Common myeloid progenitor, CD34-positive (primary cell): Measurements from ENCODE around the gene FAM83C.

Source experiments
- CTCF ChIA-PET: fragments of 350-600 bp; sonication (Branson Sonifier 250); formaldehyde crosslinking; loops from one replicate; lab custom pipeline; 2021; ENCODE audit warnings: antibody characterized with exemption; lab: Charles Lee
- POLR2A ChIA-PET: fragments of 350-600 bp; sonication (Branson Sonifier 250); formaldehyde crosslinking; loops from one replicate; lab custom pipeline; 2021; ENCODE audit warnings: antibody characterized with exemption; lab: Charles Lee
- DNase-seq, 3 donors: peaks; one replicate each; pipeline versions ENCODE4 v3.0.0 to v3.0.0-alpha.2; 2013
- H3K27ac ChIP-seq, 2 experiments: 1 replicate in 1 of 2; 2 replicates in 1 of 2; pipeline ENCODE4 v1.7.0; 2013; ENCODE audit warnings: inconsistent platforms in 2 of 2, low read length in 2 of 2, mild to moderate bottlenecking in 2 of 2, low read depth in 1 of 2, moderate library complexity in 1 of 2; ENCODE audit not compliant: severe bottlenecking in 2 of 2, insufficient read depth in 1 of 2, poor library complexity in 1 of 2
- H3K27me3 ChIP-seq, 5 experiments: replicated peaks in 2 of 5; 1 replicate in 3 of 5; 2 replicates in 2 of 5; pipeline versions ENCODE4 v1.6.1 to v1.7.0; 2013; ENCODE audit warnings: low read length in 4 of 5, mild to moderate bottlenecking in 2 of 5, moderate library complexity in 2 of 5, inconsistent platforms in 1 of 5; ENCODE audit not compliant: insufficient read depth in 5 of 5, control insufficient read depth in 4 of 5
- H3K36me3 ChIP-seq, 4 experiments: 1 replicate in 2 of 4; 2 replicates in 2 of 4; pipeline versions ENCODE4 v1.6.1 to v1.7.0; 2013; ENCODE audit warnings: low read length in 3 of 4, control low read depth in 1 of 4, mild to moderate bottlenecking in 1 of 4; ENCODE audit not compliant: control insufficient read depth in 4 of 4, insufficient read depth in 4 of 4
- H3K4me1 ChIP-seq, 4 experiments: 1 replicate in 3 of 4; 2 replicates in 1 of 4; pipeline versions ENCODE4 v1.6.1 to v1.7.1; 2013; ENCODE audit warnings: low read length in 3 of 4, mild to moderate bottlenecking in 3 of 4, control low read depth in 1 of 4, inconsistent platforms in 1 of 4, moderate library complexity in 1 of 4; ENCODE audit not compliant: control insufficient read depth in 4 of 4, insufficient read depth in 4 of 4; ENCODE audit errors: control extremely low read depth in 1 of 4
- H3K4me3 ChIP-seq, 7 experiments: 1 replicate in 4 of 7; 2 replicates in 3 of 7; pipeline versions ENCODE4 v1.5.1 to v1.7.0; 2013; ENCODE audit warnings: mild to moderate bottlenecking in 7 of 7, low read length in 6 of 7, moderate library complexity in 6 of 7, inconsistent platforms in 2 of 7, low read depth in 2 of 7, control low read depth in 1 of 7; ENCODE audit not compliant: insufficient read depth in 4 of 7, control insufficient read depth in 1 of 7; ENCODE audit errors: extremely low read depth in 1 of 7
- H3K9me3 ChIP-seq, 5 experiments: 1 replicate in 4 of 5; 2 replicates in 1 of 5; pipeline versions ENCODE4 v1.6.1 to v1.7.1; 2013; ENCODE audit warnings: low read length in 4 of 5, mild to moderate bottlenecking in 2 of 5, inconsistent platforms in 1 of 5, low read depth in 1 of 5, moderate library complexity in 1 of 5; ENCODE audit not compliant: control insufficient read depth in 4 of 5, insufficient read depth in 2 of 5; ENCODE audit errors: control extremely low read depth in 1 of 5
- WGBS: methylation state at CpG from one replicate; pipeline ENCODE4 v1.1.5; 2013; ENCODE audit not compliant: insufficient coverage; 5-methylcytosine and 5-hydroxymethylcytosine counted together

FAM83C gene

DNA sequence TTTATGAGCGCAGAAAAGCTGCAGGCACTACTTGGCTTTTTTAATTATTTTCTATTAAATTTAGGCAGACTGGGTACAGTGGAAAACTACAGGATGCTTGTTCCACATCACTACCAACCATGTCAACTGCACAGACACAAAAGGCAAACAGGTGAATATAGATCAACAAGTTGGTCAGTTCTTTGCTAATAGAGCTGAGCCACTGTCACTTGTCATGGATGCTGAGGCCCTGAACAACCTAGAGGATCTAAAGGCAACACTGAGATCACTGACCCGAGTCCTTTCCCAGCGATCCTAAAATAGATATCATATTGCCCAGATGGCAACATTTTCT, 34.5 kb upstream of the FAM83C start:
- no peaks in the 10 kb centered on the region for H3K27me3 ChIP-seq
- CTCF ChIA-PET, result interaction anchor here (1.5 kb wide), 1 partner anchor 21 kb away, joined by 3 read pairs; no protein-coding TSS in a partner anchor
- peaks cover 0 to 5% (median 0%) of the 10 kb centered on the region in 4 experiments for H3K4me1 ChIP-seq
- no CpG with 5 or more reads among the region's 3 CpGs for WGBS
- POLR2A ChIA-PET, result no interaction called here
- H3K9me3 ChIP-seq, result peaks cover 0 to 1% (median 0%) of the 10 kb centered on the region in 5 experiments
- no peak overlapping the region for H3K4me3 ChIP-seq
- H3K36me3 ChIP-seq, result peaks cover 0 to 7% (median 2%) of the 10 kb centered on the region in 4 experiments
- DNase-seq, result no peak
- no peak overlapping the region for H3K27ac ChIP-seq

DNA sequence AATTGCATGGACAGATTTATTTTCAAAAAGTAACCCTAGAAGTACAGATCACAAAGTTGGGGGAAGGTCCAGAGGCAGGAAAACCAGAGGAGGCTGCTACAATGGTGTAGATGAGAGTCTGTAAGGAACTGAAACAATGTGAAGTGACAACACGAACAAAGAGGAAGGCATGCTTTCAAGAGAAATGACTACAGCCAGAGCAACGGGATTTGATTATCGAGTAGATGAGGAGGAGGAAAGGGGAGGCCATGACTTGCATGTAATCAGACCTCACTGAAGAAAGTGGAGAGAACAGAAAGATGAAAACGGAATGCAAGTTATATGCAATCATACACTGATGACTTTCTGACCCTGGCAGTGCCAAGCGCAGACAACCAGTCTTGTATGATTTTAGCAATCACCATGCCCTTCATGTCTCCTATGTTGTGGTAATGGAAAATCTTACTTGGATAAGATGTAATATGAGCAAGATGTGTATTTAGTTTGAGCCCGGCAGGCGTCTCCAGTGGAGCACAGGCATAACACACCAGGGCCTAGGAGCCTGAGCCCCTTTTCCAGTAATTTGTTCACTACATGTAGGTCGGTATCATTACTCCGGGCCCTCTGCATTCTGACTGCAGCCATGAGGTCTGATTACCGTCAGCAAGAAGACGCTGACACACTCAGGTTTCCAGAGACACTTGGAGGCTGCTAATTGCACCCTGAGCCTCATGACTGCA, 34.0 kb upstream of the FAM83C start:
- no peak overlapping the region for H3K27ac ChIP-seq
- peaks cover 0 to 7% (median 2%) of the 10 kb centered on the region in 4 experiments for H3K36me3 ChIP-seq
- no peak overlapping the region for H3K4me3 ChIP-seq
- DNase-seq, result no peak
- POLR2A ChIA-PET, result no interaction called here
- no peaks in the 10 kb centered on the region for H3K27me3 ChIP-seq
- peaks cover 0 to 1% (median 0%) of the 10 kb centered on the region in 5 experiments for H3K9me3 ChIP-seq
- WGBS, result 93% methylated on average over 11 of the region's 11 CpGs
- peaks cover 0 to 5% (median 0%) of the 10 kb centered on the region in 4 experiments for H3K4me1 ChIP-seq
- CTCF ChIA-PET, result interaction anchor here (1.5 kb wide), 1 partner anchor 20 kb away, joined by 3 read pairs; no protein-coding TSS in a partner anchor

DNA sequence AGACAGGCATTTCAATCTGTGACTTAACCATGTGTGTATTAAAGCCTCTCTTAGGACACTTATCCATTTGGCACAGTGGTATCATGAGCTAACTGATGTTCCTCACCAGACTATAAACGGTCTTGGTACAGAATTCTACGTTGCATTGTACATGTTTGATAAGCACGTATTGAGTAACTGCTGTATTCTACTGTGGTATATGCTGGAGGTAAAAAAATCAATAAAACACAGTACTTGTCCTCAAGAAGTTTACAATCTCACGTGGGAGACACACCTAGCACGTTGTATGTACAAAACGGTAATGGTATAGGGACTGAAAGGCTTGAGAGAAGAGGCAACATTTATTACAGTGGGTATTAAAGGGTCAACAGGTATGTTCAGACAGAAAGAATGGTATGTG, 33.2 kb upstream of the FAM83C start:
- WGBS, result 100% methylated on average over 1 of the region's 6 CpGs
- no peak for DNase-seq
- peaks cover 0 to 5% (median 0%) of the 10 kb centered on the region in 4 experiments for H3K4me1 ChIP-seq
- no peak overlapping the region for H3K27ac ChIP-seq
- H3K4me3 ChIP-seq, result no peak overlapping the region
- ChIA-PET POLR2A (no interaction called here), CTCF (interaction anchor here (1.5 kb wide), 1 partner anchor 20 kb away, joined by 3 read pairs; no protein-coding TSS in a partner anchor)
- no peaks in the 10 kb centered on the region for H3K27me3 ChIP-seq
- H3K9me3 ChIP-seq, result peaks cover 0 to 1% (median 0%) of the 10 kb centered on the region in 5 experiments
- H3K36me3 ChIP-seq, result peaks cover 0 to 9% (median 2%) of the 10 kb centered on the region in 4 experiments

DNA sequence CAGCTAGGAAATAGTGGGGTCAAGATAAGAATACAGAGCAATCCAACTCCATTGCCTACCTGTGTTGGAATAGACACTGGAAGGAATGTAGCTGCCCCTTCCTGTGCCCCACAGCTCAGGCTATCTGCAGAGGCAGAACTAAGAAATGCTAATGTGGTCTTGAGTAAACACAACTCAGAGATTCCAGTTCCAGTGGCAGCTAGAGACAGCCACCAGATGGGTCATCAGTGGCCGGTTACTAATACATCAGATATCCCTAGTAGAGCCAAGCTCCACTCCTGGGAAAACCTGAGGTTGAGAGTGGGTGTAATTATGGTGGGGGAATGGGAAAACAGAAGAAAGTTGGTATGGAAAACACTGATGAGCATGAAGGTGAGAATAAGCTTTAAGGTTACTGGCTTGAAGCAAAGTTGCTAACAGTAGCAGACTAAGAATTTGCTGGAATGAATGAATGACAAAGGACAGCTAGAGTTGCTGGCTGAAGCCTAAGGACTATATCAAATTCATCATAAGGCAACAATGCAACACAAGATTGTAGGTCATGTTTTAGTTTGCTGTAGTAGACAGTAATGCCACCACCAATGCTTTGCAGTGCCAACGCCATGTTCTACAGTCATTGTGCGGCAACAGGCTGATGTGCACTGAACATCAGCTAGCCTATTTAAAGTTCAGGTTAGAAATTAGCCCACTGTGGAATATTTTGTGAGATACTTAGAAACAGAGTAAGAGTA, 28.3 kb upstream of the FAM83C start:
- H3K9me3 ChIP-seq, result peaks cover 0 to 1% (median 0%) of the 10 kb centered on the region in 5 experiments
- no peak for DNase-seq
- peaks cover 0 to 5% (median under 1%) of the 10 kb centered on the region in 4 experiments for H3K36me3 ChIP-seq
- POLR2A ChIA-PET, result no interaction called here
- no peak overlapping the region for H3K4me3 ChIP-seq
- no peak overlapping the region for H3K27ac ChIP-seq
- H3K4me1 ChIP-seq, result peaks cover 0 to 7% (median 5%) of the 10 kb centered on the region in 4 experiments
- no peaks in the 10 kb centered on the region for H3K27me3 ChIP-seq
- 100% methylated on average over 2 of the region's 3 CpGs for WGBS
- CTCF ChIA-PET, result interaction anchor here (0.8 kb wide), 2 partner anchors 13 to 30 kb away, joined by 3 read pairs; no protein-coding TSS in a partner anchor

DNA sequence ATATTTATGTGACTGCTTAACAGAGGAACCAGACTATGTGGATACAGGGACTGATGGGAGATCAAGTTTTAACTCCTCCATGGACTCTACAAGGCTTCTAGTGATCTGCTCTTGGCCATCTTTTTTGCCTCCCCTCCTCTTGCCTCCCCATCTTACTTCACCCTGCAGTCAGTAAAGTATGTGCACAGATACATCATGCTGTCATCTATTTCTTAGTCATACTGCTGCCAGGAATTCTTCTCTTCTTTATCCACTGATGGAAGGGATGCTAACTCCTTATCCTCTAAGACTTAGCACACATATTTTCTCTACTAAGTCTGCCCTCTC, 27.6 kb upstream of the FAM83C start:
- no peak for DNase-seq
- peaks cover 0 to 14% (median 12%) of the 10 kb centered on the region in 4 experiments for H3K4me1 ChIP-seq
- ChIA-PET POLR2A (no interaction called here), CTCF (no interaction called here)
- no peaks in the 10 kb centered on the region for H3K27me3 ChIP-seq
- peaks cover 0 to 5% (median under 1%) of the 10 kb centered on the region in 4 experiments for H3K36me3 ChIP-seq
- no peak overlapping the region for H3K4me3 ChIP-seq
- no peak overlapping the region for H3K27ac ChIP-seq
- H3K9me3 ChIP-seq, result peaks cover 0 to 1% (median 0%) of the 10 kb centered on the region in 5 experiments

DNA sequence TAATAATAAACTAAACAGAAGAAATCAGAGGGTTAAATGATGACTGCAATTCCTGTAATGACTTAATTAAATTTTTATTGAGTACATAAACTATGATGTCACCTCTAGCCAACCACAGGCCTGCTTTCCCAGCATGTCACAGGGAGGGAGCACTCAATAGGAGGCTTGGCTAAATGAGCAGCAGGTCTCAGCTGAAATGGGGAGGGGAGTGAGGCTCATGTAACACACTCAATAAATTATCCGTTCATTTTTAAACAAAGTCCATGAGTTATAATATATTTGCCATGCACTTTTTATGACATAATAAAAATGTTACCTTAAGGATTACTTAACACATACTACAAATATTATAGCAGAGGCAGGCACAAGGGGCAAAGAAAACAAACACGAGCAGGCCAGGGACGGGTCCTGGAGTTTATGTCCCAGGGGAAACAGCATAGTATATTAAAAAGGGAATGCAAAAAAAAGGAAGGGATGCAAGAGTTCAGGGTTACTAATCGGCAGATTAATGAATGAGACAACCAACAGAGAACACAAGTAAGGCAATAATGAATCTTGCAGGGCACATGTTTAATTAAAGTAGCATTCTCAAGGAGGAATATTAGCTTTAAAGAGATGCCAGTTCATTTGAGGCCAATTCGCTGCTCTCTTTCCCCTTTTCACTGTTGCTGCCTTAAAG, 27.1 kb upstream of the FAM83C start:
- peaks cover 0 to 16% (median 13%) of the 10 kb centered on the region in 4 experiments for H3K4me1 ChIP-seq
- H3K36me3 ChIP-seq, result peaks cover 0 to 5% (median under 1%) of the 10 kb centered on the region in 4 experiments
- H3K27me3 ChIP-seq, result no peaks in the 10 kb centered on the region
- ChIA-PET POLR2A (no interaction called here), CTCF (interaction anchor here (0.7 to 2.7 kb wide), 4 partner anchors 10 to 75 kb away, joined by 3 to 16 read pairs (median 4); no protein-coding TSS in a partner anchor)
- no peaks in the 10 kb centered on the region for H3K9me3 ChIP-seq
- DNase-seq, result no peak
- no peak overlapping the region for H3K27ac ChIP-seq
- WGBS, result 98% methylated on average over 4 of the region's 5 CpGs
- H3K4me3 ChIP-seq, result no peak overlapping the region
